Measurements from ENCODE around the gene C7orf33. TPM values are rescaled to one million over a fixed set of nuclear protein-coding genes. Genes with fewer than 3 reads are reported as not detected.

C7orf33 gene
- total and polyA plus RNA-seq, 2 of the 8 experiments (the other 6 are each of a cell fraction or from before 2014, with no cell fraction given) = not detected

DNA sequence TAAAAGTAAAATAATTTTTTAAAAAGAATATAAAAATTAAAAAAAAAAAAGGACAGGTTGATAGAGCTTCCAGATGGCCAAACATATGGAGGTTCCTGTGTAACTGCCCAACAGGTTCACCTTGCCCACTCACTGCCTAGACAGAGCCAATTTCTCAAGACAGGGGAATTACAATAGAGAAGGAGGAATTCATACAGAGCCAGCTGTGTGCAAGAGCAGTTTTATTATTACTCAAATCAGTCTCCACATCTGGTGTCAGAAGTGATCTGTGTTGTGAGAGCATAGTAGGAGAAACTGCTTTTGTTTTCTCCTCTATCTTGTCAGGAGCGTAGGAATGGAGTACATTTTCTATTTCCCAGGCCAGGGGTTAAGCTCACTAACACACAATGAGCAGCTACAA, 31.0 kb downstream of the C7orf33 start:
- WGBS, 2 experiments (ENCODE audit: extremely low coverage in 1 of 2, insufficient coverage in 1 of 2, insufficient read length in 1 of 2, insufficient replicate concordance in 2 of 2, low coverage in 1 of 2, low lambda C conversion rate in 2 of 2, missing lambda C conversion rate in 1 of 2) = 83% methylated on average over 1 of the region's 1 CpG; no CpG with 5 or more reads in 1 of the 2 experiments
- DNase-seq (ENCODE audit: low read depth in 1 of 2, low spot score in 2 of 2) = no peak
- Histone ChIP-seq H3K56ac (replicated peaks; ENCODE audit: insufficient read length, low read depth, low read length) (no peak overlapping the region), H4K20me1 (replicated peaks in 1 of 2; ENCODE audit: control insufficient read depth in 1 of 2, insufficient read depth in 2 of 2, low read length in 2 of 2) (no peaks in the 10 kb centered on the region), H4K91ac (replicated peaks; ENCODE audit: insufficient read length, low read length) (no peak overlapping the region), H3K27ac (ENCODE audit: low read depth, low read length) (no peak overlapping the region), H3K9me3 (ENCODE audit: insufficient read depth in 2 of 2, low read depth in 1 of 2, low read length in 1 of 2) (no peaks in the 10 kb centered on the region), H2AK5ac (ENCODE audit: low read depth, low read length) (no peak overlapping the region), H3K4me2 (ENCODE audit: insufficient read depth in 1 of 2, low read depth in 2 of 2, low read length in 2 of 2) (no peak overlapping the region), H3K4me3 (ENCODE audit: extremely low read depth in 1 of 4, insufficient read depth in 2 of 4, low read depth in 3 of 4, low read length in 4 of 4) (no peak overlapping the region), H2BK20ac (ENCODE audit: low read length) (no peak overlapping the region), H3K9ac (replicated peaks in 1 of 4; ENCODE audit: extremely low read depth in 1 of 4, low read depth in 3 of 4, low read length in 3 of 4) (no peak overlapping the region), H2BK12ac (ENCODE audit: low read depth, low read length) (no peak overlapping the region), H2BK120ac (replicated peaks; ENCODE audit: low read depth, low read length) (no peak overlapping the region), H3K23me2 (ENCODE audit: low read depth, low read length) (no peaks in the 10 kb centered on the region), H2AFZ (ENCODE audit: low read length) (no peak overlapping the region), H3K27me3 (replicated peaks in 1 of 4; ENCODE audit: control insufficient read depth in 3 of 4, extremely low read depth in 1 of 4, insufficient read depth in 3 of 4, low read length in 3 of 4) (no peaks in the 10 kb centered on the region), H4K8ac (ENCODE audit: extremely low read depth, insufficient read depth, low read length) (no peak overlapping the region), H3K36me3 (ENCODE audit: control insufficient read depth in 2 of 4, insufficient read depth in 4 of 4, low read length in 3 of 4) (no peaks in the 10 kb centered on the region; a peak in 1 of 8 replicates), H3K4ac (replicated peaks; ENCODE audit: insufficient read length, low read depth, low read length) (no peak overlapping the region), H3K14ac (ENCODE audit: insufficient read length) (no peak overlapping the region), H2BK5ac (ENCODE audit: low read depth, low read length) (no peak overlapping the region), H2BK15ac (ENCODE audit: low read length) (no peak overlapping the region), H3K23ac (ENCODE audit: insufficient read length) (no peak overlapping the region), H3K4me1 (replicated peaks in 1 of 4; ENCODE audit: control insufficient read depth in 3 of 4, insufficient read depth in 4 of 4, low read length in 3 of 4) (peaks cover 0 to 7% (median 3%) of the 10 kb centered on the region in 4 experiments; a peak in 3 of 7 replicates), H3K79me2 (ENCODE audit: control insufficient read depth in 1 of 2, insufficient read depth in 2 of 2, low read length in 2 of 2) (no peaks in the 10 kb centered on the region), H3K18ac (ENCODE audit: extremely low read depth, low read length) (no peak overlapping the region), H4K5ac (ENCODE audit: insufficient read length, low read depth, low read length) (no peak overlapping the region), H3K79me1 (ENCODE audit: low read depth, low read length) (no peaks in the 10 kb centered on the region)
- POLR2A ChIA-PET (ENCODE audit: partially characterized antibody) = interaction anchor here (0.6 to 1.1 kb wide), 3 partner anchors 16 to 576 kb away, joined by 3 read pairs; no protein-coding TSS in a partner anchor
- FAIRE-seq = no peak
- TF ChIP-seq ATF2 (IDR thresholded peaks at IDR 0.05; ENCODE audit: low read length) (no peak), HDAC6 (IDR thresholded peaks at IDR 0.05; ENCODE audit: low read depth, low read length) (no peak)
- CTCF ChIA-PET (ENCODE audit: partially characterized antibody) = interaction anchor here (1.4 to 4.9 kb wide), 5 partner anchors 10 to 93 kb away, joined by 3 to 26 read pairs (median 8); no protein-coding TSS in a partner anchor

Data from H1 (cell line).